GM18867 (cell line): ENCODE results near the gene SIGLEC6.
"Not testable (repeated sequence)": the region's sequence is repeated elsewhere in the genome, so short reads cannot be mapped to it uniquely, and the experiment has no call there.

Source experiments
- ATAC-seq: cut with Tn5 transposase; IDR thresholded peaks from one replicate; pipeline ENCODE4 v1.9.1; 2021; ENCODE audit warnings: mild to moderate bottlenecking, moderate library complexity; ENCODE audit not compliant: unreplicated experiment

SIGLEC6 gene

GRCh38 chr19:51509823-51510660, 21.4 kb downstream of the SIGLEC6 start:
- no peak for ATAC-seq

- no peak for ATAC-seq
These were observed 23.3 kb downstream of the SIGLEC6 start for GRCh38 chr19:51508059-51508733.

- ATAC-seq: no peak
These were observed 23.8 kb downstream of the SIGLEC6 start for GRCh38 chr19:51507640-51508058.

GRCh38 chr19:51507192-51507591, 24.3 kb downstream of the SIGLEC6 start:
- ATAC-seq: no peak

GRCh38 chr19:51505904-51506303, 25.6 kb downstream of the SIGLEC6 start:
- ATAC-seq: no peak

GRCh38 chr19:51503896-51504295, 27.6 kb downstream of the SIGLEC6 start:
- no peak for ATAC-seq

- ATAC-seq: no peak
These were observed 28.1 kb downstream of the SIGLEC6 start for GRCh38 chr19:51503286-51503817.

- ATAC-seq: no peak
These were observed 29.7 kb downstream of the SIGLEC6 start, which contains the start of gene SIGLEC12 for GRCh38 chr19:51501594-51502263. Gene SIGLEC12 (minus strand): TSS chr19:51501800. CDS start chr19:51501733, 67 bp downstream.

- ATAC-seq: not testable (repeated sequence)
These were observed 30.5 kb downstream of the SIGLEC6 start for GRCh38 chr19:51500931-51501330.

GRCh38 chr19:51497666-51498065, 33.8 kb downstream of the SIGLEC6 start:
- ATAC-seq: no peak

GRCh38 chr19:51493776-51494175, 37.7 kb downstream of the SIGLEC6 start:
- no peak for ATAC-seq

- no peak for ATAC-seq
These were observed 39.9 kb downstream of the SIGLEC6 start for GRCh38 chr19:51491586-51491985.

GRCh38 chr19:51490676-51491075, 40.8 kb downstream of the SIGLEC6 start:
- ATAC-seq: no peak

GRCh38 chr19:51489113-51489512, 42.4 kb downstream of the SIGLEC6 start:
- no peak for ATAC-seq

GRCh38 chr19:51488491-51488890, 43.0 kb downstream of the SIGLEC6 start:
- no peak for ATAC-seq

GRCh38 chr19:51485960-51486660, 45.4 kb downstream of the SIGLEC6 start:
- no peak for ATAC-seq

GRCh38 chr19:51480590-51480989, 50.9 kb downstream of the SIGLEC6 start:
- no peak for ATAC-seq

- ATAC-seq: no peak
These were observed 51.7 kb downstream of the SIGLEC6 start for GRCh38 chr19:51479531-51480331.

- ATAC-seq: no peak
These were observed 52.9 kb downstream of the SIGLEC6 start, which contains the start of gene CEACAM18 for GRCh38 chr19:51478381-51479234. Gene CEACAM18 (plus strand): TSS chr19:51478539.
